Panc1 (cell line): Measurements from ENCODE around the gene MFSD8. TPM values are rescaled to one million over a fixed set of nuclear protein-coding genes. Genes with fewer than 3 reads are reported as not detected.

Source experiments
- ATAC-seq: fragments of 200-7000 bp; cut with Tn5 transposase; 2 replicates; pipeline ENCODE4 v1.9.1; 2020; ENCODE audit warnings: mild to moderate bottlenecking, moderate library complexity
- BruUV-seq: library from RNA; stranded (reverse); fragments of 400-500 nt; replicated peaks from 2 replicates; lab custom pipeline; 2021; lab: Mats Ljungman, UMichigan
- CTCF ChIA-PET: fragments of 300-600 bp; sonication (Branson Sonifier 250); formaldehyde crosslinking; loops from one replicate; lab custom pipeline; 2022; ENCODE audit warnings: antibody characterized with exemption; lab: Charles Lee
- POLR2A ChIA-PET: fragments of 300-600 bp; sonication (Branson Sonifier 250); formaldehyde crosslinking; loops from one replicate; lab custom pipeline; 2022; ENCODE audit warnings: antibody characterized with exemption; lab: Charles Lee
- DNase-seq: peaks from one replicate; pipeline ENCODE4 v3.0.0-alpha.2; 2010; ENCODE audit warnings: low read depth, low spot score
- H3K27ac ChIP-seq: 2 replicates; pipeline ENCODE4 v1.5.1; 2011; ENCODE audit warnings: mild to moderate bottlenecking, low read length, inconsistent platforms
- H3K27me3 ChIP-seq: fragments of 200-500 bp; sonication (Bioruptor generic); 2 replicates; pipeline ENCODE4 v1.6.0; 2014; ENCODE audit warnings: low read length, inconsistent platforms; ENCODE audit not compliant: control insufficient read depth, insufficient read depth
- H3K36me3 ChIP-seq: fragments of 200-500 bp; sonication (Bioruptor generic); 2 replicates; pipeline ENCODE4 v1.5.1; 2014; ENCODE audit warnings: inconsistent platforms, mild to moderate bottlenecking, low read length, moderate library complexity; ENCODE audit not compliant: control insufficient read depth, insufficient read depth
- H3K4me1 ChIP-seq: 2 replicates; pipeline ENCODE4 v1.5.1; 2011; ENCODE audit warnings: inconsistent platforms, mild to moderate bottlenecking, low read length, moderate library complexity; ENCODE audit not compliant: control insufficient read depth, insufficient read depth
- H3K4me3 ChIP-seq, 2 experiments: 2 replicates each; pipeline ENCODE4 v1.5.1; 2011 to 2012; ENCODE audit warnings: low read depth in 2 of 2, low read length in 2 of 2, mild to moderate bottlenecking in 2 of 2, inconsistent platforms in 1 of 2, moderate library complexity in 1 of 2
- H3K9me3 ChIP-seq: fragments of 200-500 bp; sonication (Bioruptor generic); 2 replicates; pipeline ENCODE4 v1.5.1; 2014; ENCODE audit warnings: low read depth, mild to moderate bottlenecking, inconsistent platforms, low read length, moderate library complexity; ENCODE audit not compliant: control insufficient read depth, insufficient read depth
- POLR2AphosphoS5 ChIP-seq: IDR thresholded peaks from 2 replicates; pipeline ENCODE4 v1.6.1; 2012; ENCODE audit warnings: mild to moderate bottlenecking, low read depth, low read length, moderate library complexity
- SIN3A ChIP-seq: IDR thresholded peaks from 2 replicates; pipeline ENCODE4 v1.6.1; 2012; ENCODE audit warnings: low read depth, mild to moderate bottlenecking, low read length, moderate library complexity, borderline replicate concordance; ENCODE audit not compliant: insufficient read depth
- TCF7L2 ChIP-seq: IDR thresholded peaks from 2 replicates; pipeline ENCODE4 v1.6.1; 2011; ENCODE audit warnings: mild to moderate bottlenecking, low read depth, low read length, inconsistent platforms
- in situ Hi-C: cut with HindIII; loops from 2 replicates; pipeline ENCODE4 v1.10.0; 2016; ENCODE audit warnings: low sequenced_read_pairs, low pct_unique_long_range_greater_than_20kb
- intact Hi-C: fragments of 100-400 bp; cut with micrococcal nuclease; formaldehyde crosslinking; loops from one replicate; pipeline ENCODE4 v1.10.0; 2022; ENCODE audit not compliant: unreplicated experiment
- total RNA-seq: library from RNA; stranded (reverse); gene quantifications from one replicate; pipeline ENCODE4 v1.2.1, GENCODE V29; 2021; ENCODE audit not compliant: unreplicated experiment
- TF ChIP-seq, protein P1 (sequence below), 2 experiments: IDR thresholded peaks; 2 replicates each; pipeline ENCODE4 v1.6.1; 2011 to 2012; ENCODE audit warnings: low read depth in 2 of 2, control low read depth in 1 of 2, low read length in 1 of 2, mild to moderate bottlenecking in 1 of 2, moderate library complexity in 1 of 2; ENCODE audit not compliant: insufficient read depth in 1 of 2
- TF ChIP-seq, protein P2 (sequence below): fragments of 450-650 bp; IDR thresholded peaks from 2 replicates; pipeline ENCODE4 v1.5.1; 2017; ENCODE audit warnings: mild to moderate bottlenecking

Gene MFSD8
- total RNA-seq, 1 experiment from 2014 or later, result 15.1 TPM

- CTCF ChIA-PET, result interaction anchor here (0.6 kb wide), 1 partner anchor 46 kb away, joined by 5 read pairs; no protein-coding TSS in a partner anchor
Observed at GRCh38 chr4:127896528-127896927, 68.4 kb downstream of the MFSD8 start.

GRCh38 chr4:127896069-127896468 is 68.9 kb downstream of the MFSD8 start:
- H3K4me3 ChIP-seq, result no peak overlapping the region
- ChIA-PET POLR2A (interaction anchor here (0.7 kb wide), 1 partner anchor 267 kb away, joined by 6 read pairs; no protein-coding TSS in a partner anchor), CTCF (interaction anchor here (0.6 kb wide), 1 partner anchor 47 kb away, joined by 5 read pairs; no protein-coding TSS in a partner anchor)
- no TSS peak for BruUV-seq
- no peaks in the 10 kb centered on the region for H3K4me1 ChIP-seq
- TF ChIP-seq SIN3A (no peak), TCF7L2 (no peak), POLR2AphosphoS5 (no peak)
- TF ChIP-seq, protein P1, sequence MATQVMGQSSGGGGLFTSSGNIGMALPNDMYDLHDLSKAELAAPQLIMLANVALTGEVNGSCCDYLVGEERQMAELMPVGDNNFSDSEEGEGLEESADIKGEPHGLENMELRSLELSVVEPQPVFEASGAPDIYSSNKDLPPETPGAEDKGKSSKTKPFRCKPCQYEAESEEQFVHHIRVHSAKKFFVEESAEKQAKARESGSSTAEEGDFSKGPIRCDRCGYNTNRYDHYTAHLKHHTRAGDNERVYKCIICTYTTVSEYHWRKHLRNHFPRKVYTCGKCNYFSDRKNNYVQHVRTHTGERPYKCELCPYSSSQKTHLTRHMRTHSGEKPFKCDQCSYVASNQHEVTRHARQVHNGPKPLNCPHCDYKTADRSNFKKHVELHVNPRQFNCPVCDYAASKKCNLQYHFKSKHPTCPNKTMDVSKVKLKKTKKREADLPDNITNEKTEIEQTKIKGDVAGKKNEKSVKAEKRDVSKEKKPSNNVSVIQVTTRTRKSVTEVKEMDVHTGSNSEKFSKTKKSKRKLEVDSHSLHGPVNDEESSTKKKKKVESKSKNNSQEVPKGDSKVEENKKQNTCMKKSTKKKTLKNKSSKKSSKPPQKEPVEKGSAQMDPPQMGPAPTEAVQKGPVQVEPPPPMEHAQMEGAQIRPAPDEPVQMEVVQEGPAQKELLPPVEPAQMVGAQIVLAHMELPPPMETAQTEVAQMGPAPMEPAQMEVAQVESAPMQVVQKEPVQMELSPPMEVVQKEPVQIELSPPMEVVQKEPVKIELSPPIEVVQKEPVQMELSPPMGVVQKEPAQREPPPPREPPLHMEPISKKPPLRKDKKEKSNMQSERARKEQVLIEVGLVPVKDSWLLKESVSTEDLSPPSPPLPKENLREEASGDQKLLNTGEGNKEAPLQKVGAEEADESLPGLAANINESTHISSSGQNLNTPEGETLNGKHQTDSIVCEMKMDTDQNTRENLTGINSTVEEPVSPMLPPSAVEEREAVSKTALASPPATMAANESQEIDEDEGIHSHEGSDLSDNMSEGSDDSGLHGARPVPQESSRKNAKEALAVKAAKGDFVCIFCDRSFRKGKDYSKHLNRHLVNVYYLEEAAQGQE (IDR thresholded peaks at IDR 0.05; ENCODE audit: insufficient read depth in 1 of 2, low read depth in 2 of 2, low read length in 1 of 2), result no peak
- TF ChIP-seq, protein P2, sequence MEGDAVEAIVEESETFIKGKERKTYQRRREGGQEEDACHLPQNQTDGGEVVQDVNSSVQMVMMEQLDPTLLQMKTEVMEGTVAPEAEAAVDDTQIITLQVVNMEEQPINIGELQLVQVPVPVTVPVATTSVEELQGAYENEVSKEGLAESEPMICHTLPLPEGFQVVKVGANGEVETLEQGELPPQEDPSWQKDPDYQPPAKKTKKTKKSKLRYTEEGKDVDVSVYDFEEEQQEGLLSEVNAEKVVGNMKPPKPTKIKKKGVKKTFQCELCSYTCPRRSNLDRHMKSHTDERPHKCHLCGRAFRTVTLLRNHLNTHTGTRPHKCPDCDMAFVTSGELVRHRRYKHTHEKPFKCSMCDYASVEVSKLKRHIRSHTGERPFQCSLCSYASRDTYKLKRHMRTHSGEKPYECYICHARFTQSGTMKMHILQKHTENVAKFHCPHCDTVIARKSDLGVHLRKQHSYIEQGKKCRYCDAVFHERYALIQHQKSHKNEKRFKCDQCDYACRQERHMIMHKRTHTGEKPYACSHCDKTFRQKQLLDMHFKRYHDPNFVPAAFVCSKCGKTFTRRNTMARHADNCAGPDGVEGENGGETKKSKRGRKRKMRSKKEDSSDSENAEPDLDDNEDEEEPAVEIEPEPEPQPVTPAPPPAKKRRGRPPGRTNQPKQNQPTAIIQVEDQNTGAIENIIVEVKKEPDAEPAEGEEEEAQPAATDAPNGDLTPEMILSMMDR, result no peak
- ATAC-seq (no peak), DNase-seq (no peak)
- H3K36me3 ChIP-seq, result peaks cover 31% of the 10 kb centered on the region
- H3K9me3 ChIP-seq, result no peaks in the 10 kb centered on the region
- intact Hi-C loops, result no loop called here
- H3K27me3 ChIP-seq, result no peaks in the 10 kb centered on the region
- H3K27ac ChIP-seq, result no peak overlapping the region
- in situ Hi-C loops, result no loop called here

More at GRCh38 chr4:127896528-127896927, 68.4 kb downstream of the MFSD8 start:
- no peak for TF ChIP-seq POLR2AphosphoS5
- Histone ChIP-seq H3K4me3 (no peak overlapping the region), H3K36me3 (peaks cover 26% of the 10 kb centered on the region), H3K27ac (no peak overlapping the region), H3K4me1 (no peaks in the 10 kb centered on the region), H3K27me3 (no peaks in the 10 kb centered on the region), H3K9me3 (no peaks in the 10 kb centered on the region)
- in situ Hi-C loops, result no loop called here
- POLR2A ChIA-PET, result interaction anchor here (0.6 to 0.7 kb wide), 2 partner anchors 267 to 309 kb away, joined by 6 to 11 read pairs; no protein-coding TSS in a partner anchor
- no TSS peak for BruUV-seq
- no peak for ATAC-seq
- DNase-seq, result no peak
- intact Hi-C loops, result no loop called here

GRCh38 chr4:127889903-127890302 is 75.1 kb downstream of the MFSD8 start:
- DNase-seq (no peak), ATAC-seq (no peak)
- intact Hi-C loops, result no loop called here
- TF ChIP-seq, protein P1 (IDR thresholded peaks at IDR 0.05; ENCODE audit: insufficient read depth in 1 of 2, low read depth in 2 of 2, low read length in 1 of 2), result no peak
- TF ChIP-seq TCF7L2, result no peak
- TF ChIP-seq, protein P2, result no peak
- TF ChIP-seq SIN3A, result no peak
- TF ChIP-seq POLR2AphosphoS5, result no peak
- Histone ChIP-seq H3K4me3 (no peak overlapping the region), H3K36me3 (peaks cover 64% of the 10 kb centered on the region), H3K9me3 (no peaks in the 10 kb centered on the region), H3K27ac (no peak overlapping the region), H3K4me1 (no peaks in the 10 kb centered on the region), H3K27me3 (no peaks in the 10 kb centered on the region)
- in situ Hi-C loops, result no loop called here
- POLR2A ChIA-PET, result interaction anchor here (0.7 kb wide), 1 partner anchor 144 kb away, joined by 4 read pairs; no protein-coding TSS in a partner anchor
- no TSS peak for BruUV-seq
- CTCF ChIA-PET, result no interaction called here
